Peyer's patch (tissue), 4 donors: Measurements from ENCODE around the gene ATP9B.

ENCODE experiments used
- POLR2A ChIP-seq, 2 donors: fragments of 450-650 bp; IDR thresholded peaks; one replicate each; pipeline ENCODE4 v1.5.1; 2017; ENCODE audit warnings: antibody characterized with exemption in 2 of 2, mild to moderate bottlenecking in 2 of 2, moderate library complexity in 2 of 2
- TF ChIP-seq, protein P1 (sequence below), 6 experiments: fragments of 450-650 bp in 4 of 6; fragments of 200-600 bp in 2 of 6; sonication (generic) in 1 of 6; IDR thresholded peaks; one replicate each; pipeline ENCODE4 v1.5.1; 2017 to 2019; ENCODE audit warnings: antibody characterized with exemption in 6 of 6, mild to moderate bottlenecking in 3 of 6, moderate library complexity in 1 of 6

GRCh38 chr18:79388043-79388442 lies 318.8 kb downstream of the ATP9B start:
- TF ChIP-seq, protein P1, sequence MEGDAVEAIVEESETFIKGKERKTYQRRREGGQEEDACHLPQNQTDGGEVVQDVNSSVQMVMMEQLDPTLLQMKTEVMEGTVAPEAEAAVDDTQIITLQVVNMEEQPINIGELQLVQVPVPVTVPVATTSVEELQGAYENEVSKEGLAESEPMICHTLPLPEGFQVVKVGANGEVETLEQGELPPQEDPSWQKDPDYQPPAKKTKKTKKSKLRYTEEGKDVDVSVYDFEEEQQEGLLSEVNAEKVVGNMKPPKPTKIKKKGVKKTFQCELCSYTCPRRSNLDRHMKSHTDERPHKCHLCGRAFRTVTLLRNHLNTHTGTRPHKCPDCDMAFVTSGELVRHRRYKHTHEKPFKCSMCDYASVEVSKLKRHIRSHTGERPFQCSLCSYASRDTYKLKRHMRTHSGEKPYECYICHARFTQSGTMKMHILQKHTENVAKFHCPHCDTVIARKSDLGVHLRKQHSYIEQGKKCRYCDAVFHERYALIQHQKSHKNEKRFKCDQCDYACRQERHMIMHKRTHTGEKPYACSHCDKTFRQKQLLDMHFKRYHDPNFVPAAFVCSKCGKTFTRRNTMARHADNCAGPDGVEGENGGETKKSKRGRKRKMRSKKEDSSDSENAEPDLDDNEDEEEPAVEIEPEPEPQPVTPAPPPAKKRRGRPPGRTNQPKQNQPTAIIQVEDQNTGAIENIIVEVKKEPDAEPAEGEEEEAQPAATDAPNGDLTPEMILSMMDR (IDR thresholded peaks at IDR 0.05) = no peak
- TF ChIP-seq POLR2A (IDR thresholded peaks at IDR 0.05) = no peak
